Left kidney (tissue), 2 donors: Measurements from ENCODE around the gene ATP12A. TPM values are rescaled to one million over a fixed set of nuclear protein-coding genes. Genes with fewer than 3 reads are reported as not detected.
A peak's percentile ranks its signal among the peaks of the same experiment; 100 is the strongest.

Experiments
- DNase-seq: peaks from one replicate; pipeline ENCODE4 v3.0.0-alpha.2; 2013
- polyA plus RNA-seq: library from polyadenylated mRNA; unstranded; fragments of 120-200 nt; gene quantifications from one replicate; pipeline ENCODE4 v1.2.1, GENCODE V29; 2013; ENCODE audit not compliant: insufficient read length

ATP12A gene
- polyA plus RNA-seq, 1 donor: 16.9 TPM

GRCh38 chr13:24685314-24685713 is 5.1 kb downstream of the ATP12A start:
- no peak for DNase-seq

- no peak for DNase-seq
Measured at GRCh38 chr13:24687611-24688010, 7.4 kb downstream of the ATP12A start.

GRCh38 chr13:24688111-24688510 is 7.9 kb downstream of the ATP12A start:
- no peak for DNase-seq

DNA sequence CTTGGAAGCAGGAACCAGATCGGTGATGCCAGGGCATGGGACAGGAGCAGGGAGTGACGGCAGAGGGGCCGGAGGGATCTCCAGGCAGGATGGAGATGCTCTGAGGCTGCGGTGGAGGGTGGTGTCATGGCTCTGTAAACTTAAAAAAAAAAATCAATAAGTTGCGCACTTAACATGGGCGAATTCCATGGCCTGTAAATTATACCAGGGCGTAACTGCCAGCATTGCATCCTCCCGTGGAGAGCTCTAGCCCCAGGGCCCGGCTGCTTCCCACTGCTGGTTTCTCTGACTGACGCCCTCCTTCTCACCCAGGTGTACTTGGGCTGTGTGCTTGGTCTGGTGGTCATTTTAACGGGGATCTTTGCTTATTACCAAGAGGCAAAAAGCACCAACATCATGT is 8.7 kb downstream of the ATP12A start:
- DNase-seq: no peak

DNA sequence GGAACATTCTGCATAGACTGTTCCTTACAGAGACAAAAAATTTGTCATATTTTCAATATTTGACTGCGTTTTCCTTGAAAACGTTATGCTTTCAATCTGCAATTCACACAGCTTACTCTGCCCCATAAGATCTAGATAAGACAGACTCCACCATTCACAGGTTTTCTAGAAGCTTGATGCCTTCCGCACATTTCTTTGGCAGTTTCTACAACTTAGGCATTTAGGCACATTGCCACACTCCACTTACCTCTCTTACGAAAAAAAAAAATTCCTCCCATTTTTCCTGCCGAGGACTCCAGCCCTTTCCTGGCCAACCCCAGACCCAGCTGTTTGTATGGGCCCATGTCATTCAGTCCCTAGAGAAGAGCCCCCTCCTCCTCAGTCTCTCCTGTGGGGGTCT is 11.2 kb downstream of the ATP12A start:
- no peak for DNase-seq

DNA sequence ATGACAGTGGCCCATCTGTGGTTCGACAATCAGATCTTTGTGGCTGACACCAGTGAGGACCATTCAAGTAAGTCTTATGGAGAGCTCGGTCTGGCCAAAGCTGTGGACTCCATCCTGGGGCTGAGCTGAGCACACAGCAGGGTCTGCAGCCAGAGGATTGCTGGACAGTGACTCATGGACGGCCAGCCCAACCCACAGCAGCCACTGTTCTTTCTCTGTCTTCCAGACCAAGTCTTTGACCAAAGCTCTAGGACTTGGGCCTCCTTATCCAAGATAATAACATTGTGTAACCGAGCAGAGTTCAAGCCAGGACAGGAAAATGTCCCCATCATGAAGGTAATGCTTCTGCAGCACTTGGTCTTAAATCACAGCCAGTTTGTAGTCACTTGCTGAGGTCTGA is 12.4 kb downstream of the ATP12A start:
- no peak for DNase-seq

- DNase-seq: peak; percentile 61
Measured at GRCh38 chr13:24693862-24694471, 13.8 kb downstream of the ATP12A start.

DNA sequence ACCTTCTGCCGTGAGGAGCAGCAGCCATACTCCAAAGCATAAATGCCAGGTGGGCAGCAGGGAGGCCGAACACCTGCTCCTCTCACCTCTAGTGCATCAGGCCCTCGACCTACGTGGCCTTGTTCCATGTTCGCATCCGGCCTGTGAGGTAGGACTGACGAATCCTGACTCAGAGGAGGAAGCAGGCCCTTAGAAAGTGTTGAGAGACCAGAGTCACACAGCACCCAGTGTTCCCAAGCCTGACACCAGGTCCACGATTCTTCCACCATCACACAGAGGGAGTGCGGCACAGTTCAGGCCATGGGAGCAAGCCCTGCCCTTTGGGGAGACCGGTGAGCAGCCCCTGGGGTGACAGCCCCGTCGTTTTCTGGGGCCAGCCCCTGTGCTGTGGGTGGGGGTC is 14.7 kb downstream of the ATP12A start:
- no peak for DNase-seq

- DNase-seq: no peak
Measured at GRCh38 chr13:24698686-24699085, 18.5 kb downstream of the ATP12A start.

GRCh38 chr13:24699541-24699940 is 19.3 kb downstream of the ATP12A start:
- no peak for DNase-seq

- no peak for DNase-seq
Measured at GRCh38 chr13:24700539-24700938, 20.3 kb downstream of the ATP12A start.

DNA sequence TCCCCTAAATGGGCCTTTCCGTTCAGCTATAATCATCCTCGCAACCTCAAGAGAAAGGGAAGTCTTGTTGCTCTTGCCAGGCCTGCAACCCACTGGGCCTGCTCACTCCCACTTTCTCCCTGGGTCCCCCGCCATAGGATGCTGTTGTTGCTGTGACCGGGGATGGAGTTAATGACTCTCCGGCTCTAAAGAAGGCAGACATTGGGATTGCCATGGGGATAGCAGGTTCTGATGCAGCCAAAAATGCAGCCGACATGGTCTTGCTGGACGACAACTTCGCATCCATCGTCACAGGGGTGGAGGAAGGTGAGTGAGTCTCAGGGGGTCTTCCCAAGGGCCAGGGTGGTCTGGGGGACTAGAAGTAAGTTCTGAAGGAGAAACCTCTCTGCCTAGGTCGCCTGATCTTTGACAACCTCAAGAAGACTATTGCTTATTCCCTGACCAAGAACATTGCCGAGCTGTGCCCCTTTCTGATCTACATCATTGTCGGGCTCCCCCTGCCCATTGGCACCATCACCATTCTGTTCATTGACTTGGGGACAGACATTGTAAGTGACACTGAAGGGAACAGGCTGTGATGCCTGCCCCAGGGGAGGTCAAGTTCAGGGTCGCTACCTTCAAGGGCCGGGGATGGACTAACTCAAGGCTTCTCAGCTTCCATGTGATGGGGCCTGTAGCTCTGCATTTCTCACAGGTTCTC is 26.8 kb downstream of the ATP12A start:
- no peak for DNase-seq

DNA sequence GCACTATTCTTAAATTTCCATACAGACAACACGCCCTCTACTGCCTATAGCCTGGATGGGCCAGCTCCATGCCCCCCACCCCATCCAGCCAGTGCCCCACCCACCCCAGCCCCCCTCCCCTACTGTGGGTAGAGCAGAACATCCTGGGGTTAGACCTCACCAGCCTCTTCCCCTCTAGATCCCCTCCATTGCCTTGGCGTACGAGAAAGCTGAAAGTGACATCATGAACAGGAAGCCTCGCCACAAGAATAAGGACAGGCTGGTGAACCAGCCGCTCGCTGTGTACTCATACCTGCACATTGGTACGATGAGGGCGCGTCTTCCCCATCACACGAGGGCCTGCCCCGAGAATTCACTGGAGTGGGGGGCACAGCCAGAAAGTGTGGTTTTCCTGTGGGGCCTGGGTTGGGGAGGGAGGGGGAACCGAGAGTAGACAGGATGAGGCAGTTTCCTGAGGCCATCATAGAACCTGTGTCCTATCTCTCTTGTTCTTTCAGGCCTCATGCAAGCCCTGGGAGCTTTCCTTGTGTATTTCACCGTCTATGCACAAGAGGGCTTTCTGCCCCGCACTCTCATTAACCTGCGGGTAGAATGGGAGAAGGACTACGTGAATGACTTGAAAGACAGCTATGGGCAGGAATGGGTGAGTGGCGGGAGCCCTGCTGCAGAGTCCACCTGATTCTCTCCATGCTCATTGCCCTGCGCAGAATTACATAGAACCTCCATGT is 29.1 kb downstream of the ATP12A start:
- DNase-seq: no peak

DNA sequence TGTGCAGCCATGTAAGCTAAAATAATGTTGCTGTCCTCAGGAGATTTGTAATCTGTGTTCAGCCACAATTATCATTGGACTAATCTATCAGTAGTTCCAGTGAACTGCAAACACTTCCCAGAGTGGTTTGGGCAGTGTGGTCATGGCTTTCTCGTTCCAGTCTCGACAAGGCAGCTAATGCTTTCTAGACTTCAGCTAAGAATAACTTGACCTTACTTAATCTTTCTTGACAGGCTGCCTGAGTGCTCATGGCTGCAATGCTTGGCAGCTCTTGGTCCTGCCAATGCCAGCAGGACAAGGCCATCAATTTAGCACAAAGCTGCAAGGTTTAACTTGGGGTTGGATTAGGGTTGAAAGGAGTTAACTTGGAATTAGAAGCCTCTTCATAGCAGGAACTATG is 32.8 kb downstream of the ATP12A start:
- no peak for DNase-seq

DNA sequence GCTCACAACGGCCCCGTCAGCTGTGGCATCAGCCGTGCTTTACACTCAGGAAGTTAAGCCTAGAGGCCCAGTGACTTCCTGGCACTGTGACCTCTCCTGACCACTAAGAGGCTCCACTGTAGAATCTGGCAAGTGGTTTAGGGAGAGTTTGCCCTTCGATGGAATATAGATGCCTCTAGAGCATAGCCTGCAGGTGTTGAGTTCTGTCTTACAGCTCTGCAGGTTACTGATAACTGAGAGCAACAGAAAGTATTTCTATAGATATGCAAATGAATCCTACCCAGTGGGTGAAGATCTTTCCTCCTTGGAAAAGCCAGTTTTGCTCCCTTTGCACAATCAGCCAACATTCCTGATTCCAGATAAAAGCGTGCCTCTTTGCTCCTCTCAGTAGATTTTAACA is 35.8 kb downstream of the ATP12A start:
- no peak for DNase-seq

DNA sequence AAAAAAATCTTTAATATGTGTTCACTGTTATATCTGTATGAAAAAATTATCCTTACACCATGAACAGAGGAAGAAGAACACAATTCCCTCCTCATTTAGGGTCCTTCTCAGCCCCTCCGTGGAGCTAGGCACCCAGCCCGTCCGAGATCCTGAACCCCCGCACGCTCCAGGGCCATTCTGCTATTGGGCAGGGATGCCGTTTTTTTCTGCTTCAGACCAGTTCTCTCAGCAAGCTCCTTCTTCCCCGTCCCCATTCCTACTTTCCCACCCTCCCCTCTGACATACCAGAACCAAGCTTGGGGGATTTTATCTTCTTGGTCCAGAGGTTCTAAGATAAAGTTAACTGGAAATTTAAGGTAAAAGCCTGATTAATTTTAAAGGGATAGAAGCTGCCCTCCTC is 36.2 kb downstream of the ATP12A start:
- DNase-seq: no peak

GRCh38 chr13:24717217-24717616 is 37.0 kb downstream of the ATP12A start:
- DNase-seq: no peak

GRCh38 chr13:24718192-24718965 is 38.2 kb downstream of the ATP12A start:
- no peak for DNase-seq

DNA sequence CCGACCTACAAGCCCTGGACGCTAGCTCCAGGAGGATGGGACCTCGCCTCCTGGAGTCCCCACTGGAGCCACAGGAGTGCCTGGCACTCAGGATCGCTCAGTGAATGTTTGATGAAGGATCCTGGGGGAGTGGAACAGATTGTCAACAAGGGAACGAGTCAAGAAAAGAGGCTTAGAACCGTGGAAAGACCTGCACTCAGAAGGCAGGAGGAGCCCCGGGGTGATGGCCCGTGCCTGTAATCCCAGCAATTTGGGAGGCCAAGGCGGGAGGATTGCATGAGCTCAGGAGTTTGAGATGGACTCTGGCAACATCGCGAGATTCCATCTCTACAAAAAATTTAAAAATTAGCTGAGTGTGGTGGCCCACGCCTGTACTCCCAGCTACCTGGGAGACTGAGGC is 38.9 kb downstream of the ATP12A start:
- no peak for DNase-seq

- DNase-seq: no peak
Measured at GRCh38 chr13:24723206-24723605, 43.0 kb downstream of the ATP12A start.

- no peak for DNase-seq
Measured at GRCh38 chr13:24724714-24725113, 44.5 kb downstream of the ATP12A start.

- no peak for DNase-seq
Measured at GRCh38 chr13:24725379-24725778, 45.2 kb downstream of the ATP12A start.
